ENCODE results near the gene HBG2. TPM values are rescaled to one million over a fixed set of nuclear protein-coding genes. Genes with fewer than 3 reads are reported as not detected.

The HBG2 gene
- total RNA-seq, 1 donor from 2014 or later, result not detected

DNA sequence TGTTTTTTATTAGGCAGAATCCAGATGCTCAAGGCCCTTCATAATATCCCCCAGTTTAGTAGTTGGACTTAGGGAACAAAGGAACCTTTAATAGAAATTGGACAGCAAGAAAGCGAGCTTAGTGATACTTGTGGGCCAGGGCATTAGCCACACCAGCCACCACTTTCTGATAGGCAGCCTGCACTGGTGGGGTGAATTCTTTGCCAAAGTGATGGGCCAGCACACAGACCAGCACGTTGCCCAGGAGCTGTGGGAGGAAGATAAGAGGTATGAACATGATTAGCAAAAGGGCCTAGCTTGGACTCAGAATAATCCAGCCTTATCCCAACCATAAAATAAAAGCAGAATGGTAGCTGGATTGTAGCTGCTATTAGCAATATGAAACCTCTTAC is 29.1 kb downstream of the HBG2 start:
- Mint-ChIP-seq H3K27ac (no peak overlapping the region), H3K4me1 (no peaks in the 10 kb centered on the region), H3K27me3 (no peaks in the 10 kb centered on the region), H3K36me3 (ENCODE audit: low read depth) (no peaks in the 10 kb centered on the region), H3K9me3 (no peaks in the 10 kb centered on the region), H3K4me3 (no peak overlapping the region)
- intact Hi-C loops (cut with micrococcal nuclease), result no loop called here
- no peak for DNase-seq

- no peaks in the 10 kb centered on the region for H3K4me1 Mint-ChIP-seq
- intact Hi-C loops (cut with micrococcal nuclease), result no loop called here
- H3K27me3 Mint-ChIP-seq, result no peaks in the 10 kb centered on the region
- no peak for DNase-seq
- no peak overlapping the region for H3K4me3 Mint-ChIP-seq
- H3K36me3 Mint-ChIP-seq (ENCODE audit: low read depth), result no peaks in the 10 kb centered on the region
- no peak overlapping the region for H3K27ac Mint-ChIP-seq
- H3K9me3 Mint-ChIP-seq, result no peaks in the 10 kb centered on the region
Measured at GRCh38 chr11:5224538-5225479, 29.8 kb downstream of the HBG2 start.

DNA sequence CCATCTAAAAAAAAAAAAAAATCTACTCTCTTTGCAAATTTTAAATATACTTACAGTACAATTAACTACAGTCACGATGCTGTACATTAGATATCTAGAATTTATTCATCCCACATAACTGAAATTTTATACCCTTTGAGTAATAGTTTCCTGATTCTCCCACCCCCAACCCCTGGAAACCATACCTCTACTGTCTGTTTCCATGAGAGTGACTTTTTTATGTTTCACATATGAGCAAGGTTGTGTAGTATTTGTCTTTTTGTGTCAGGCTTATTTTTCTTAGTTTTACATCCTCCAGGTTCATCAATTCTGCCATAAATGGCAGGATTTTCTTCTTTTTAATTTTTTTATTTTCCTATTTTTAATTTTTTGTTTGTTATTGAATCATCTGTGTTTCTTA is 30.9 kb downstream of the HBG2 start:
- Mint-ChIP-seq H3K4me1 (no peaks in the 10 kb centered on the region), H3K4me3 (no peak overlapping the region), H3K27ac (no peak overlapping the region), H3K36me3 (ENCODE audit: low read depth) (no peaks in the 10 kb centered on the region), H3K9me3 (no peaks in the 10 kb centered on the region), H3K27me3 (no peaks in the 10 kb centered on the region)
- intact Hi-C loops (cut with micrococcal nuclease), result no loop called here
- DNase-seq, result no peak

DNA sequence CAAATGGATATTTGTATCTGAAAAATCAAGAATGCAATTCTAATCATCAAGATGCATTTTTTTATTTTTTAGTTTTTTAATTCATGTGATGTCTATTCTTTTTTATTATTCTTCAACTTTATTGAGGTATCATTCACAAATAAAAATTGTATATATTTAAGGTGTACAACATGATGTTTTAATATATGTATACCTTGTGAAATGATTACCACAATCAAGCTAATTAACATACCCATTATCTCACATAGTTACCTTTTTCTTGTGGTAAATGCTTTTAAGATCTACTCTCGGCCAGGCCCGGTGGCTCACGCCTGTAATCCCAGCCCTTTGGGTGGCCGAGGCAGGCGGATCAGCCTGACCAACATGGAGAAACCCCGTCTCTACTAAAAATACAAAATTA is 31.4 kb downstream of the HBG2 start:
- Mint-ChIP-seq H3K27ac (no peak overlapping the region), H3K4me3 (no peak overlapping the region), H3K27me3 (no peaks in the 10 kb centered on the region), H3K36me3 (ENCODE audit: low read depth) (no peaks in the 10 kb centered on the region), H3K9me3 (no peaks in the 10 kb centered on the region), H3K4me1 (no peaks in the 10 kb centered on the region)
- intact Hi-C loops (cut with micrococcal nuclease), result no loop called here
- no peak for DNase-seq

- Mint-ChIP-seq H3K4me1 (no peaks in the 10 kb centered on the region), H3K4me3 (no peak overlapping the region), H3K36me3 (ENCODE audit: low read depth) (no peaks in the 10 kb centered on the region), H3K27ac (no peak overlapping the region), H3K9me3 (no peaks in the 10 kb centered on the region), H3K27me3 (no peaks in the 10 kb centered on the region)
- intact Hi-C loops (cut with micrococcal nuclease), result no loop called here
- DNase-seq, result no peak
Measured at GRCh38 chr11:5210376-5210885, 44.1 kb downstream of the HBG2 start.

- no peak for DNase-seq
- Mint-ChIP-seq H3K27me3 (no peaks in the 10 kb centered on the region), H3K4me1 (no peaks in the 10 kb centered on the region), H3K36me3 (ENCODE audit: low read depth) (no peaks in the 10 kb centered on the region), H3K9me3 (no peaks in the 10 kb centered on the region), H3K4me3 (no peak overlapping the region), H3K27ac (no peak overlapping the region)
- intact Hi-C loops (cut with micrococcal nuclease), result no loop called here
Measured at GRCh38 chr11:5204787-5205186, 49.8 kb downstream of the HBG2 start.

- intact Hi-C loops (cut with micrococcal nuclease), result no loop called here
- Mint-ChIP-seq H3K9me3 (no peaks in the 10 kb centered on the region), H3K36me3 (ENCODE audit: low read depth) (no peaks in the 10 kb centered on the region), H3K27me3 (no peaks in the 10 kb centered on the region), H3K27ac (no peak overlapping the region), H3K4me3 (no peak overlapping the region), H3K4me1 (no peaks in the 10 kb centered on the region)
- DNase-seq, result no peak
Measured at GRCh38 chr11:5203366-5203765, 51.2 kb downstream of the HBG2 start.

Other genes with a start within 250 kb of the HBG2 start
- not detected in 2 replicates for gene OR52J3, start 208.3 kb downstream of the HBG2 start, total RNA-seq
- gene OR52E2, start 195.2 kb downstream of the HBG2 start, total RNA-seq, result not detected in 2 replicates
- gene OR52E1, start 185.2 kb downstream of the HBG2 start, total RNA-seq, result not detected in 2 replicates
- not detected in 2 replicates for gene OR52A5, start 116.4 kb downstream of the HBG2 start, total RNA-seq
- not detected in 2 replicates for gene OR52A1, start 100.0 kb downstream of the HBG2 start, total RNA-seq
- gene OR51V1, start 54.1 kb downstream of the HBG2 start, total RNA-seq, result not detected in 2 replicates
- not detected in 2 replicates for gene HBB, start 27.7 kb downstream of the HBG2 start, total RNA-seq
- gene HBD, start 20.3 kb downstream of the HBG2 start, total RNA-seq, result not detected in 2 replicates
- not detected in 2 replicates for gene HBG1, start 4.9 kb downstream of the HBG2 start, total RNA-seq
- gene HBE1, start 15.2 kb upstream of the HBG2 start, total RNA-seq, result not detected in 2 replicates
- not detected in 2 replicates for gene OR51B4, start 47.2 kb upstream of the HBG2 start, total RNA-seq
- gene OR51B2, start 69.5 kb upstream of the HBG2 start, total RNA-seq, result not detected in 2 replicates
- not detected in 2 replicates for gene OR51B5, start 88.7 kb upstream of the HBG2 start, total RNA-seq
- not detected in 2 replicates for gene OR51B6, start 96.7 kb upstream of the HBG2 start, total RNA-seq
- gene OR51M1, start 129.0 kb upstream of the HBG2 start, total RNA-seq, result not detected in 2 replicates
- gene OR51Q1, start 167.3 kb upstream of the HBG2 start, total RNA-seq, result not detected in 2 replicates
- gene OR51I1, start 186.7 kb upstream of the HBG2 start, total RNA-seq, result not detected in 2 replicates
- not detected in 2 replicates for gene OR51I2, start 194.5 kb upstream of the HBG2 start, total RNA-seq
- gene OR52D1, start 233.9 kb upstream of the HBG2 start, total RNA-seq, result not detected in 2 replicates